Neural cell (in vitro differentiated cells): Measurements from ENCODE around the gene ARHGEF1. TPM values are rescaled to one million over a fixed set of nuclear protein-coding genes. Genes with fewer than 3 reads are reported as not detected.

Experiments used
- H2AFZ ChIP-seq: fragments of 200-600, 300-800 bp; sonication (generic), shearing (Covaris generic); 2 replicates; pipeline ENCODE4 v1.6.0; 2014; ENCODE audit warnings: low read depth, mild to moderate bottlenecking, antibody characterized with exemption, low read length, moderate library complexity
- H3F3A ChIP-seq: fragments of 200-600 bp; shearing (Covaris generic); 2 replicates; pipeline ENCODE4 v1.6.1; 2016; ENCODE audit warnings: mild to moderate bottlenecking, moderate library complexity, mixed read lengths, antibody characterized with exemption, low read length; ENCODE audit not compliant: insufficient read depth, poor library complexity, severe bottlenecking
- H3K27ac ChIP-seq: fragments of 200-600, 300-800 bp; sonication (generic), shearing (Covaris generic); 2 replicates; pipeline ENCODE4 v1.5.1; 2014; ENCODE audit warnings: mild to moderate bottlenecking, low read length, moderate library complexity
- H3K27me3 ChIP-seq: fragments of 300-800, 200-600 bp; sonication (generic), shearing (Covaris generic); 2 replicates; pipeline ENCODE4 v1.6.0; 2014; ENCODE audit warnings: mild to moderate bottlenecking, low read depth, low read length, moderate library complexity; ENCODE audit not compliant: insufficient read depth
- H3K36me3 ChIP-seq: fragments of 300-800, 200-600 bp; sonication (generic), shearing (Covaris generic); 2 replicates; pipeline ENCODE4 v1.5.1; 2014; ENCODE audit warnings: mild to moderate bottlenecking, antibody characterized with exemption, low read length, moderate library complexity; ENCODE audit not compliant: insufficient read depth
- H3K4me2 ChIP-seq: fragments of 300-800, 200-600 bp; sonication (generic), shearing (Covaris generic); 2 replicates; pipeline ENCODE4 v1.6.0; 2014; ENCODE audit warnings: mild to moderate bottlenecking, low read length
- H3K4me3 ChIP-seq: fragments of 300-800, 200-600 bp; sonication (generic), shearing (Covaris generic); 2 replicates; pipeline ENCODE4 v1.5.1; 2014; ENCODE audit warnings: mild to moderate bottlenecking, low read length, moderate library complexity
- H3K79me2 ChIP-seq: fragments of 200-600 bp; shearing (Covaris generic); replicated peaks from 2 replicates; pipeline ENCODE4 v1.6.0; 2014; ENCODE audit warnings: mild to moderate bottlenecking, low read length, moderate library complexity; ENCODE audit not compliant: insufficient read depth
- H3K9ac ChIP-seq: fragments of 300-800, 200-600 bp; sonication (generic), shearing (Covaris generic); 2 replicates; pipeline ENCODE4 v1.6.1; 2016; ENCODE audit warnings: mild to moderate bottlenecking, low read length, mixed read lengths
- H3K9me2 ChIP-seq: fragments of 200-600 bp; shearing (Covaris generic); 2 replicates; pipeline ENCODE4 v1.6.1; 2016; ENCODE audit warnings: mild to moderate bottlenecking, low read length, mixed read lengths; ENCODE audit not compliant: insufficient read depth
- H3K9me3 ChIP-seq: fragments of 200-600, 300-800 bp; sonication (generic), shearing (Covaris generic); 2 replicates; pipeline ENCODE4 v1.6.1; 2016; ENCODE audit warnings: mild to moderate bottlenecking, mixed run types, low read length, moderate library complexity, mixed read lengths
- H4K20me1 ChIP-seq: fragments of 200-600 bp; shearing (Covaris generic); 2 replicates; pipeline ENCODE4 v1.6.1; 2016; ENCODE audit warnings: mild to moderate bottlenecking, mixed run types; ENCODE audit not compliant: insufficient read depth
- CTCF ChIP-seq: fragments of 450-650 bp; IDR thresholded peaks from 2 replicates; pipeline ENCODE4 v1.5.1; 2014; ENCODE audit warnings: antibody characterized with exemption, mild to moderate bottlenecking, moderate library complexity; ENCODE audit not compliant: poor library complexity, severe bottlenecking
- EP300 ChIP-seq: fragments of 450-650 bp; conservative IDR thresholded peaks from 2 replicates; pipeline ENCODE4 v1.6.1; 2014; ENCODE audit warnings: antibody characterized with exemption, mild to moderate bottlenecking, moderate library complexity; ENCODE audit not compliant: poor library complexity, severe bottlenecking
- EZH2 ChIP-seq: fragments of 200-600, 300-800 bp; shearing (Covaris generic), sonication (generic); IDR thresholded peaks from 2 replicates; pipeline ENCODE4 v1.6.1; 2014; ENCODE audit warnings: antibody characterized with exemption, low read length, borderline replicate concordance, mild to moderate bottlenecking; ENCODE audit not compliant: insufficient read depth, poor library complexity, severe bottlenecking
- MXI1 ChIP-seq: fragments of 450-650 bp; conservative IDR thresholded peaks from 2 replicates; pipeline ENCODE4 v1.6.1; 2014; ENCODE audit warnings: antibody characterized with exemption, mild to moderate bottlenecking; ENCODE audit not compliant: poor library complexity, severe bottlenecking
- POLR2AphosphoS5 ChIP-seq: IDR thresholded peaks from 2 replicates; pipeline ENCODE4 v1.6.1; 2012
- RAD21 ChIP-seq: fragments of 450-650 bp; conservative IDR thresholded peaks from 2 replicates; pipeline ENCODE4 v1.6.1; 2014; ENCODE audit warnings: antibody characterized with exemption, mild to moderate bottlenecking, moderate library complexity
- REST ChIP-seq: IDR thresholded peaks from 2 replicates; pipeline ENCODE4 v1.6.1; 2012; ENCODE audit warnings: borderline replicate concordance
- SMC3 ChIP-seq: fragments of 450-650 bp; conservative IDR thresholded peaks from 2 replicates; pipeline ENCODE4 v1.6.1; 2014; ENCODE audit warnings: antibody characterized with exemption, mild to moderate bottlenecking, moderate library complexity; ENCODE audit not compliant: poor library complexity
- TAF1 ChIP-seq: IDR thresholded peaks from 2 replicates; pipeline ENCODE4 v1.6.1; 2012; ENCODE audit warnings: low read depth
- polyA plus RNA-seq: library from polyadenylated mRNA; depleted of rRNA; stranded (reverse); fragments of >200 nt; gene quantifications from 2 replicates; pipeline ENCODE4 v1.2.3, GENCODE V29; 2014

Gene ARHGEF1
- polyA plus RNA-seq, 1 donor from 2014 or later, result 12.0 TPM

GRCh38 chr19:41864374-41864773, 18.6 kb upstream of the ARHGEF1 start:
- TF ChIP-seq REST, result no peak
- TF ChIP-seq SMC3, result no peak
- TF ChIP-seq RAD21, result no peak
- TF ChIP-seq MXI1, result no peak
- TF ChIP-seq TAF1, result no peak
- no peak for TF ChIP-seq EP300
- TF ChIP-seq EZH2, result no peak
- TF ChIP-seq POLR2AphosphoS5, result no peak
- TF ChIP-seq CTCF, result no peak
- H3K4me3 ChIP-seq, result no peak overlapping the region
- no peak overlapping the region for H3K4me2 ChIP-seq
- H3K27ac ChIP-seq, result no peak overlapping the region
- H3K9me3 ChIP-seq, result no peaks in the 10 kb centered on the region
- no peaks in the 10 kb centered on the region for H3K27me3 ChIP-seq
- H2AFZ ChIP-seq, result no peak overlapping the region
- peaks cover 4% of the 10 kb centered on the region for H3K36me3 ChIP-seq
- no peaks in the 10 kb centered on the region for H3K9me2 ChIP-seq
- H4K20me1 ChIP-seq, result no peaks in the 10 kb centered on the region
- H3F3A ChIP-seq, result no peaks in the 10 kb centered on the region
- no peak overlapping the region for H3K9ac ChIP-seq
- H3K79me2 ChIP-seq, result peaks cover 32% of the 10 kb centered on the region

- Histone ChIP-seq H3K9ac (no peak overlapping the region), H3F3A (no peaks in the 10 kb centered on the region), H4K20me1 (no peaks in the 10 kb centered on the region), H3K79me2 (peaks cover 21% of the 10 kb centered on the region), H3K36me3 (peaks cover 1% of the 10 kb centered on the region), H3K9me3 (no peaks in the 10 kb centered on the region), H3K9me2 (no peaks in the 10 kb centered on the region), H3K27me3 (no peaks in the 10 kb centered on the region), H3K4me2 (no peak overlapping the region), H2AFZ (no peak overlapping the region), H3K27ac (no peak overlapping the region), H3K4me3 (no peak overlapping the region)
- no peak for TF ChIP-seq SMC3
- TF ChIP-seq RAD21, result no peak
- TF ChIP-seq MXI1, result no peak
Observed at GRCh38 chr19:41866284-41866683, 16.7 kb upstream of the ARHGEF1 start.
